ENCODE results near the gene ETFBKMT. TPM values are rescaled to one million over a fixed set of nuclear protein-coding genes. Genes with fewer than 3 reads are reported as not detected.
A peak's percentile ranks its signal among the peaks of the same experiment; 100 is the strongest.

The ETFBKMT gene
- total and polyA plus RNA-seq, 11 donors = 2.3 to 7.4 (median 5.9) TPM

DNA sequence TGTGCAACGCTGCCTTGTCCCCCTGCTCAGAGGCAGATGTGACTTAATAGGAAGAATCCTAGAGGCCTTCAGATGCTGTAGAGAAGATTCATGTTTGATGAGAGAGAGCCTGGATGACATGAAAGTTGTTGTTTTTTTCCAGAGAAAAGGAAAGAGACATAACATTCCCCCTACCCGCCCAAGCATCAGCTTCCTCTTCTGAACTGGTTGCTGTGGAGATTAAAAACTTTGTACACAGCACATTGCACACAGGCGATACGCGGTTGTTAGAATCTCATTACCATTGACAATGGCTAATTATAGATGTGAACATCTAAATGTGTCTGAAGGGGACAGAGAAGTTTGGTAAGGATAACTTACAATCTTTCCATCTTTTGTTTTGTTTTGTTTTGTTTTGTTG is 13.6 kb upstream of the ETFBKMT start:
- no peak overlapping the region for H3K27ac ChIP-seq
- H3K4me3 ChIP-seq = no peak overlapping the region
- DNase-seq = no peak
- H3K9me3 ChIP-seq = no peaks in the 10 kb centered on the region
- H3K27me3 ChIP-seq = no peaks in the 10 kb centered on the region
- TF ChIP-seq, protein P1, sequence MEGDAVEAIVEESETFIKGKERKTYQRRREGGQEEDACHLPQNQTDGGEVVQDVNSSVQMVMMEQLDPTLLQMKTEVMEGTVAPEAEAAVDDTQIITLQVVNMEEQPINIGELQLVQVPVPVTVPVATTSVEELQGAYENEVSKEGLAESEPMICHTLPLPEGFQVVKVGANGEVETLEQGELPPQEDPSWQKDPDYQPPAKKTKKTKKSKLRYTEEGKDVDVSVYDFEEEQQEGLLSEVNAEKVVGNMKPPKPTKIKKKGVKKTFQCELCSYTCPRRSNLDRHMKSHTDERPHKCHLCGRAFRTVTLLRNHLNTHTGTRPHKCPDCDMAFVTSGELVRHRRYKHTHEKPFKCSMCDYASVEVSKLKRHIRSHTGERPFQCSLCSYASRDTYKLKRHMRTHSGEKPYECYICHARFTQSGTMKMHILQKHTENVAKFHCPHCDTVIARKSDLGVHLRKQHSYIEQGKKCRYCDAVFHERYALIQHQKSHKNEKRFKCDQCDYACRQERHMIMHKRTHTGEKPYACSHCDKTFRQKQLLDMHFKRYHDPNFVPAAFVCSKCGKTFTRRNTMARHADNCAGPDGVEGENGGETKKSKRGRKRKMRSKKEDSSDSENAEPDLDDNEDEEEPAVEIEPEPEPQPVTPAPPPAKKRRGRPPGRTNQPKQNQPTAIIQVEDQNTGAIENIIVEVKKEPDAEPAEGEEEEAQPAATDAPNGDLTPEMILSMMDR (IDR thresholded peaks at IDR 0.05) = no peak
- no peak for TF ChIP-seq POLR2A (IDR thresholded peaks at IDR 0.05)
- intact Hi-C loops (cut with DNase I) = no loop called here
- no peaks in the 10 kb centered on the region for H3K36me3 ChIP-seq
- H3K4me1 ChIP-seq = peaks cover 0 to 13% (median 0%) of the 10 kb centered on the region in 12 donors
- WGBS, 4 donors = 48 to 55% (median 54%) methylated on average over 5 of the region's 5 CpGs
- no peak for ATAC-seq

GRCh38 chr12:31647086-31647491 is 12.4 kb upstream of the ETFBKMT start:
- DNase-seq (no peak), ATAC-seq (no peak)
- Histone ChIP-seq H3K4me3 (no peak overlapping the region), H3K27me3 (no peaks in the 10 kb centered on the region), H3K36me3 (no peaks in the 10 kb centered on the region), H3K4me1 (peaks cover 0 to 13% (median 0%) of the 10 kb centered on the region in 12 donors), H3K27ac (no peak overlapping the region), H3K9me3 (no peaks in the 10 kb centered on the region)
- 47 to 57% (median 50%) methylated on average over 7 of the region's 7 CpGs for WGBS, 4 donors
- no peak for TF ChIP-seq POLR2A (IDR thresholded peaks at IDR 0.05)
- TF ChIP-seq, protein P1 (IDR thresholded peaks at IDR 0.05) = no peak
- intact Hi-C loops (cut with DNase I) = no loop called here

- TF ChIP-seq POLR2A (IDR thresholded peaks at IDR 0.05) = no peak
- TF ChIP-seq, protein P1 (IDR thresholded peaks at IDR 0.05) = no peak
- H3K27ac ChIP-seq = peak overlapping the region in 3 of 12 donors; percentile 3 to 54 (median 36)
- peaks cover 0 to 26% (median 0%) of the 10 kb centered on the region in 12 donors for H3K4me1 ChIP-seq
- no peaks in the 10 kb centered on the region for H3K36me3 ChIP-seq
- peak in 3 of 4 donors; percentile 10 to 77 (median 43) for ATAC-seq
- WGBS, 4 donors = 46 to 60% (median 57%) methylated on average over 6 of the region's 6 CpGs
- H3K9me3 ChIP-seq = no peaks in the 10 kb centered on the region
- no peak overlapping the region for H3K4me3 ChIP-seq
- no peaks in the 10 kb centered on the region for H3K27me3 ChIP-seq
- intact Hi-C loops (cut with DNase I) = loop anchor here in 8 of 10 donors (5.0 to 10.0 kb wide), 8 partner anchors 314 to 1024 kb away; partner anchors contain the start of gene DNM1L (in 5 of the 8)
- no peak for DNase-seq
These were observed 8.6 kb upstream of the ETFBKMT start for GRCh38 chr12:31650918-31651317.

GRCh38 chr12:31651893-31652521 is 7.5 kb upstream of the ETFBKMT start:
- Histone ChIP-seq H3K4me1 (peaks cover 0 to 17% (median 0%) of the 10 kb centered on the region in 12 donors), H3K4me3 (no peak overlapping the region), H3K27me3 (no peaks in the 10 kb centered on the region), H3K27ac (peak overlapping the region in 1 of 12 donors; percentile 49), H3K9me3 (no peaks in the 10 kb centered on the region), H3K36me3 (no peaks in the 10 kb centered on the region)
- ATAC-seq = no peak
- DNase-seq = no peak
- no peak for TF ChIP-seq POLR2A (IDR thresholded peaks at IDR 0.05)
- TF ChIP-seq, protein P1 (IDR thresholded peaks at IDR 0.05) = no peak
- intact Hi-C loops (cut with DNase I) = loop anchor here in 8 of 10 donors (5.0 to 10.0 kb wide), 8 partner anchors 313 to 1023 kb away; partner anchors contain the start of gene DNM1L (in 5 of the 8)
- WGBS, 4 donors = 83 to 89% (median 87%) methylated on average over 18 of the region's 18 CpGs
